Middle frontal gyrus (tissue), 1 donor: Measurements from ENCODE around the gene PRIM2.
"Not testable (repeated sequence)": the region's sequence is repeated elsewhere in the genome, so short reads cannot be mapped to it uniquely, and the experiment has no call there.

Source experiments
- DNase-seq: peaks from one replicate; pipeline ENCODE4 v3.0.0-alpha.2; 2015; ENCODE audit warnings: low spot score; ENCODE audit errors: extremely low spot score

Gene PRIM2

DNA sequence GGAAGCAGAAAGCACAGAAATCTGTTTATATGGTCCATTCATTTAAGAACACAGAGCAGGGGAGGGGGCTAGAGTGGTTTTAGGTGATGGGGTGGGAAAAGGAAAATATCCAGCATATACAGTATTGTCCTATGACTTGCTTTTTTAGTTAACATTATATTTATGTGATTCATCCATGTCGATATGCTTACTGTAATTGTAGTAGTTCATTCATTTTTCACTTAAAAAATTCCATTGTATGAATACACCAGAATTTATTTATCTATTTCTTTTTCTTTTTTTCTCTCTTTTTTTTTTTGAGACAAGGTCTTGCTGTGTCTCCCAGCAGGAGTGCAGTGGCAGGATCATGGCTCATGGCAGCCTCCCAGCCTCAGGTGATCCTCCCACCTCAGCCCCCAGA, 9.6 kb upstream of the PRIM2 start:
- DNase-seq, result no peak

DNA sequence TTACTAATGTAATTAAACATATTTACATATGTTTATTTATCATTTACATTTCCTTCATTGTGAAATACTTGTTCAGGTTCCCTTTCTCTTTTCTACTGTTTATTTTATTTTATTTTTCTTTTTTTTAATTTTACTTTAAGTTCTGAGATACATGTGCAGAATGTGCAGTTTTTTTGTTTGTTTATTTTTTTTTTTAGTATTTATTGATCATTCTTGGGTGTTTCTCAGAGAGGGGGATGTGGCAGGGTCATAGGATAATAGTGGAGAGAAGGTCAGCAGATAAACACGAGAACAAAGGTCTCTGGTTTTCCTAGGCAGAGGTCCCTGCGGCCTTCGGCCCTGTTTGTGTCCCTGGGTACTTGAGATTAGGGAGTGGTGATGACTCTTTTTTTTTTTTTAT, 8.7 kb upstream of the PRIM2 start:
- DNase-seq, result not testable (repeated sequence)

DNA sequence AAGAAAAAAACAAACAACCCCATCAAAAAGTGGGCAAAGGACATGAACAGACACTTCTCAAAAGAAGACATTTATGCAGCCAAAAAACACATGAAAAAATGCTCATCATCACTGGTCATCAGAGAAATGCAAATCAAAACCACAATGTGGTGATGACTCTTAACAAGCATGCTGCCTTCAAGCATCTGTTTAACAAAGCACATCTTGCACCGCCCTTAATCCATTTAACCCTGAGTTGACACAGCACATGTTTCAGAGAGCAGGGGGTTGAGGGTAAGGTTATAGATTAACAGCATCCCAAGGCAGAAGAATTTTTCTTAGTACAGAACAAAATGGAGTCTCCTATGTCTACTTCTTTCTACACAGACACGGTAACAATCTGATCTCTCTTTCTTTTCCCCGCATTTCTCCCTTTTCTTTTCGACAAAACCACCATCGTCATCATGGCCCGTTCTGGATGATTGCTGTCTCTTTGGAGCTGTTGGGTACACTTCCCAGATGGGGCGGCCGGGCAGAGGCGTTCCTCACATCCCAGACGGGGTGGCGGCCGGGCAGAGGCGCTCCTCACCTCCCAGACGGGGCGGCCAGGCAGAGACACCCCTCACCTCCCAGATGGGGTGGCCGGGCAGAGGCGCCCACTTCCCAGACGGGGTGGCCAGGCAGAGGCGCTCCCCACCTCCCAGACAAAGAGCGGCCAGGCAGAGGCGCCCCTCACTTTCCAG, 7.2 kb upstream of the PRIM2 start:
- not testable (repeated sequence) for DNase-seq

DNA sequence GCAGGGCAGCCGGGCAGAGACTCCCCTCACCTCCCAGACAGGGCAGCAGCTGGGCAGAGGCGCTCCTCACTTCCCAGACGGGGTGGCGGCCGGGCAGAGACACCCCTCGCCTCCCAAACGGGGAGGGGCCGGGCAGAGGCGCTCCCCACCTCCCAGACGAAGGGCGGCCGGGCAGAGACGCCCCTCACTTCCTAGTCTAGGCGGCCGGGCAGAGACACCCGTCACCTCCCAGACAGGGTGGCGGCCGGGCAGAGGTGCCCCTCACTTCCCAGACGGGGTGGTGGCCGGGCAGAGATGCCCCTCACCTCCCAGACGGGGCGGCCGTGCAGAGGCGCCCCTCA, 6.6 kb upstream of the PRIM2 start:
- no peak for DNase-seq

DNA sequence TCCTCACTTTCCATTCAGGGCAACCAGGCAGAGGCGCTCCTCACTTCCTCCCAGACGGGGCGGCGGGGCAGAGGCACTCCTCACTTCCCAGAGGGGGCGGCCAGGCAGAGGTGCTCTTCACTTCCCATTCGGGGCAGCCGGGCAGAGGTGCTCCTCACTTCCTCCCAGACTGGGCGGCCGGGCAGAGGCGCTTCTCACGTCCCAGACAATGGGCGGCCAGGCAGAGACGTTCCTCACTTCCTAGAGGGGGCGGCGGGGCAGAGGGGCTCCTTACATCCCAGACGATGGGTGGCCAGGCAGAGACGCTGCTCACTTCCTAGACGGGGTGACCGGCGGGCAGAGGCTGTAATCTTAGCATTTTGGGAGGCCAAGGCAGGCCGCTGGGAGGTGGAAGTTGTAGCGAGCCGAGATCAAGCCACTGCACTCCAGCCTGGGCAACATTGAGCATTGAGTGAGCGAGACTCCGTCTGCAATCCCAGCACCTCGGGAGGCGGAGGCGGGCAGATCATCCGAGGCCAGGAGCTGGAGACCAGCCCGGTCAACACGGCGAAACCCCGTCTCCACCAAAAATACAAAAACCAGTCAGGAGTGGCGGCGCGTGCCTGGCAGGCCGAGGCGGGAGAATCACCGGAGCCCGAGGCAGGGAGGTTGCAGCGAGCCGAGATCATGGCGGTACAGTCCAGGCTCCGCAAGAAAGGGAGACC, 6.0 kb upstream of the PRIM2 start:
- not testable (repeated sequence) for DNase-seq

- no peak for DNase-seq
Observed at GRCh38 chr6:57312004-57312345, 5.5 kb upstream of the PRIM2 start.

GRCh38 chr6:57313009-57313408, 4.4 kb upstream of the PRIM2 start:
- no peak for DNase-seq

DNA sequence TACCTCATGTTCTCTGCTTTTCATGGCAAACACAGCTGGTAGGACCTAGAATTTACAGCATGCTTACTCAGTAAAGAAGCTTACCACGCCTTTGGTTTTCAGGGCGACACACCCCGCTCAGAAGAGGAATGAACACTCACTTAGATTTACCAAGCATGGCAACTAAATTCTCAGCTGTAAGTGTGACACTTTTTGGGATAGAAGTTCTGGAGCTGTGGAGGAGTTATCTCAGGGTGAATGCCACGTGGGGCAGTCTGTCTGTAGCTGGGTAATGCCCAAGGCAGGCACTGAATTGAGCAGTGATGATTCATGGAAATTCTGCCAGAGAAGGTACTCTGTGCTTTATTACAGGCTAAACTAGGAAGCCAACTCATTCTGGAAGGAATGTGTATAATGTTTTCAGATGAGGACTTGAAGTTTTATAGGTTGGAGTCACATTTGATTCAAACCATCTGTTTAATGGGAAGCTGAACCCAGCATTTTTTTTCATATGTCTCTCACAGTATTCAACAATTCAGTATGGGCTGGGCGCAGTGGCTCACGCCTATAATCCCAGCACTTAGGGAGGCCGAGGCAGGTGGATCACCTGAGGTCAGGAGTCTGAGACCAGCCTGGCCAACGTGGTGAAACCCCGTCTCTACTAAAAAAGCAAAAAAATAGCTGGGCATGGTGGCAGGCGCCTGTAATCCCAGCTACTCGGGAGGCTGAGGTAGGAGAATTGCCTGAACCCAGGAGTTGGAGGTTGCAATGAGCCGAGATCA, 3.5 kb upstream of the PRIM2 start:
- DNase-seq, result no peak

DNA sequence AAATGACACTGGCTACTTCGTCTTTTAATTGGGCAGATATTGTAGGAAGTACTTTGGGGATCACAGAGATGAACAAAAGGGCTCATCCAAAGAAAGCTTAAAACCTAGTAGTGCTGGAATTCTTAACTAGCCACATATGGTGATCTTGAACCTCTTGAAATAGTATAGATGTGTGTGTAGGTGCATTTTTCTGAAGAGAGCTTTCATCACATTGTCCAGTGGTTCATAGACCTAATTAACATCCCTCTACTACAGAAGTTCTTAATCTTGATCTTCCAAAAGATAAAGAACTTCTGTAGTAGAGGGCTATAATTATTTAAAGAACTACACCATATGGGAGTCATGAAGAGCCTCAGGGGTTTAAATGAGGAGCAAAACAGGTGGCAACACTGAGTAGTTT, 2.3 kb upstream of the PRIM2 start:
- DNase-seq, result no peak

DNA sequence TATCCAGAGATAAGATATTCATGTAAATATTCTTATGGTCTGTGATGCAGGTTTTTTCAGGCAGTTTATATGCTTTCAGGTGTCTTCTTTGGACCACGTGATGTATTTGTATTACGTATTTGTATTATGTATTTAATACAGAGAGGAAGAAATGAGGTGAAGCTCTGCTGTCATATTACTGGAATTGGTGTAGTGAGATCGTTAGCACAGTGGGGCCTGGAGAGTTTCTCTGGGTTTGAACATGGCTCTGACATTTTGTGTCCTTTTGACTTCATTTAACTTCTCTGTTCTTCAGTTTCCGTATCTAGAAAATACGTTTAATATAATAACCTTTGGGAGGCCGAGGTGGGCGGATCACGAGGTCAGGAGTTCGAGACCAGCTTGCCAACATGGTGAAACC, 1.6 kb upstream of the PRIM2 start:
- no peak for DNase-seq

- DNase-seq, result peak; percentile 87
Observed at GRCh38 chr6:57316581-57317059, 810 bp upstream of the PRIM2 start.

GRCh38 chr6:57324538-57324937, 7.1 kb downstream of the PRIM2 start:
- DNase-seq, result no peak

GRCh38 chr6:57327311-57327710, 9.9 kb downstream of the PRIM2 start:
- no peak for DNase-seq

DNA sequence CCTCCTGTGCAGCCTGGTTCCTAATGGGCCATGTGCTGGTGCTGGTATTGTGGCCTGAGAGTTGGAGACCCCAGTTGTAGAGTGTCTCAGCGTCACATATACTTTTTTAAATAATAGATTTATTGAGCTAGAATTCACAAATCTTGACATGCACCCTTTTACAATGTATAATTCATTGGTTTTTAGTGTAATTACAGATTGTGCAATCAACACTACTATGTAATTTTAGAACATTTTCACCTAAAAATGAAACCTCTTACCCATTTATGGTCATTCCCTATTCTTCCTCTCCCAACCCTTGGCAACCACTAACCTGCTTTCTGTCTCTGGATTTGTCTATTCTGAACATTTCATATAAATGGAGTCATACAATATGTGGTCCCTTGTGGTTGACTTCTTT, 10.6 kb downstream of the PRIM2 start:
- no peak for DNase-seq

DNA sequence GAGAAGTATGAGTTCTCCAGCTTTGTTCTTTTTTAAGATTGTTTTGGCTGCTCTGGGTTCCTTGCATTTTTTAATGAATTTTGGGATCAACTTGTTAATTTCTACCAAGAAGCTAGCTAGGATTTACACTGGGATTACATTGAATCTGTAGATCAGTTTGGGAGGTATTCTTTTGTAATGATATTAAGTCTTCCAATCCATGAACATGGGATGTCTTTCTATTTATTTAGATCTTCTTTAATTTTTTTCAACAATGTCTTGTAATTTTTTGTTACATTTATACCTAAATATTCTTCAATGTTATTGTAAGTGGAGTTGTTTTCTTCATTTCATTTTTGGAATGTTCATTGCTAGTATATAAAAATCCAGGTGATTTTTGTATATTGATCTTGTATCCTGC, 12.5 kb downstream of the PRIM2 start:
- DNase-seq, result no peak

DNA sequence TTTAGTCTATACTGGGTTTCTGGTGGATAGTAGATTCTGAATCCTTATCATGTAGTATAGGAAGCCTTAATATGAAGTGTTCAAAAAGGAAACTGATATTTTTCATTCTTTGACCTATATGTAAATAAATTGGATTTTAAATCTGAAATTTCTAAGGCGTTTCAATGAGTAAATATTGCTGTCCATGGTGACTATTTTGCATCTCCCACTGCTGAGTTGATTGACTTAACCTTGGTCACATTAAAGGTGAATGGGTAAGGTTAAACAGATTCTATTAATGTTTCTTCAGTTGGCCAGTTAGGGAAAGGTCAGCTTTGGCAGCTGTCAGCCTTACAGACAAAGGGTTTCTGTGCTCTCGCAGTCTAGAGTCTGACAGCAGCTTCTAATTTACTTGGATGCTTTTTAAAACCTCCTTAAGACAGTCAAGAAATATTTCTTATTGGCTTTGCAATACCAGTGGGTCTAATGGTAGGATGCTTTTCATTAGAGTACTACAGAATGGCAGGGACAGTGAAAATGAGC, 24.8 kb downstream of the PRIM2 start:
- DNase-seq, result no peak

DNA sequence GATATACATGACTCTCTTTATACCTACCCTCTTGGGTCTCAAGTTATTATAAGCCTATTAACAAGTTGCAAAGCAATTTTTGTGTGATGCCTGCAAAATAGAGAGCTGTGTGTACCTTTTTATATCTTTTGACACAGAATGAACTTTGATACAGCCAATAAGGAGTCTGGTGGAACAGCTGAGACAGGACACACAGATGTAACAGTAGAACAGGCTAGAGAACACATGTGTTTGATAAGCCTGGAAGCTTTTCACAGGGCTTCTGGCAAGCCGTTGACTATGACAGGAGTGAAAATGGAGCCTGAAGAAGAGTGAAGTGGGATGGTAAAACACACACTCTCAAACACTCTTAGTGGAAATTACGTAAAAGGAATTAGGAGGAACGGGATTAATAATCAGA, 25.9 kb downstream of the PRIM2 start:
- DNase-seq, result not testable (repeated sequence)

DNA sequence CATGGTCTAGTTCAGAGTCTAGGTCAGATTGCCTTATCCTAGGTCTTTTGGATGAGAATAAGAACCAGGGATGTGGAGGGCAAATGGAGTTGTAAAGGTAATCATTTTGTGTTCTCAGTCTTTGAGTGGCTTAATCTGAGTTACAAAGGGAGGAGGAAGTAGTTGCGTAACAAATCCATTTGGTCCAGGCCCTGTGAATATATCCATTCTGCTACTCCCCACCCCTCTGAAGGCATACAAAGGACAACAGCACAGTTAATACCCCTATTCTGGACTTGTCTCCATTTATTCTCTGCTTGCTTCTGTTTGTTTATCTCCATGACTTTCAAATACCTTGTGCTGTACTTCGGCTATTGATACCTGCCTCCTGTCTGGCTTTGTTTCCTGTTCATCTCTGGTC, 29.3 kb downstream of the PRIM2 start:
- not testable (repeated sequence) for DNase-seq

DNA sequence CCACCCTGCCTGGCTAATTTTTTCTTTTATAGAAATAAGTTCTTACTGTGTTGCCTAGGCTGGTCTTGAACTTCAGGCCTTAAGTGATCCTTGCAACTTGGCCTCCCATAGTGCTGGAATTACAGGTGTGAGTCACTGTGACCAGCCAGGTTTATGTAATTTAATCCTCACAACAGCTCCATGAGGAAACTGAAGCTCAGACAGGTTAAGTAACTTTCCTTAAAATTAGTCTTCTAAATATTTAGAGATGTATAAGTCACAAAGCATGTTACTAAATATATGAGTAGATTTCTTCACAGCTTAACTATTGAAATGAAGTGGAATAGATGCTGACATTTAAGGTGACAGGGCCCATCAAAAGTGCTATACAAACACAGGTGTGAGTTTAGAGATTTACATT, 30.2 kb downstream of the PRIM2 start:
- DNase-seq, result not testable (repeated sequence)

DNA sequence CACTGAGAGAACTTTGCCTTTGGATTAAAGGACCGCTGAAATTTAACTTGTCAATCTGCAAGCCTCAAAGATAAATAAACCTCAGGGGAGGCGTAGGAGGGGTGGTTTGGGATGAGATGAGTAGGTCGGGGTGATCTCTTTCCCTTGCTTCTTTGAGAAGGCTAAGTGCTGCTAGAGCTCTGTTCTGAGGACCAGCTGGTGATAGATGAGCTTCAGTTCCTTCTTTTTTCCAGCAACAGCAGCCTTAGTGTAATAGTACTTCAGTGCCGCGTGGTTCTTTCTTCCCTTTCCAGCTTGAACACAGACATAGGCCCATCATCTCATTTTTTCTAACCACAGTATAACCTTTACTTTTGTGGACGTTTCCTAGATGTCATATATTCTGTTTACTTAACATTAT, 33.0 kb downstream of the PRIM2 start:
- not testable (repeated sequence) for DNase-seq

DNA sequence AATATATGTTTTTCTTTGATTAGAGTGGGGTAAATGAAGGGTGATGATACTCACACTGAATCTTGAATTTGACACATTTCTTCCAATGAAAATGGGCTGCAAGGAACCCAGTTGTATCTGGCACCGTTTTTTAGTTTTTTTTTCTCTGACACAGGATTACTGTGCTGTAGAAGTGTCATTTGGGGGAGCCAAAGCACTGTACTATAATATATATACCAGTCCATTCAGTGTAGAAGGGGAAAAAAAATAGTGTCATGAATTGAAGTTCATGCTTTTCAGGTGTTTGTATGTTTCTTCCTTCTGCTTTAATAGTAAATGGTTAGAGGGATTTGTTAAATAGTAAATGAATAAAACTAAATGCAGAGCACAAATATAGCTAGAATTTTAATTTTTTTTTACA, 35.2 kb downstream of the PRIM2 start:
- DNase-seq, result not testable (repeated sequence)

- DNase-seq, result not testable (repeated sequence)
Observed at GRCh38 chr6:57358319-57358718, 40.9 kb downstream of the PRIM2 start.
